Measurements from ENCODE around the gene GPATCH4.
"Not testable (repeated sequence)": the region's sequence is repeated elsewhere in the genome, so short reads cannot be mapped to it uniquely, and the experiment has no call there.

GPATCH4 gene

DNA sequence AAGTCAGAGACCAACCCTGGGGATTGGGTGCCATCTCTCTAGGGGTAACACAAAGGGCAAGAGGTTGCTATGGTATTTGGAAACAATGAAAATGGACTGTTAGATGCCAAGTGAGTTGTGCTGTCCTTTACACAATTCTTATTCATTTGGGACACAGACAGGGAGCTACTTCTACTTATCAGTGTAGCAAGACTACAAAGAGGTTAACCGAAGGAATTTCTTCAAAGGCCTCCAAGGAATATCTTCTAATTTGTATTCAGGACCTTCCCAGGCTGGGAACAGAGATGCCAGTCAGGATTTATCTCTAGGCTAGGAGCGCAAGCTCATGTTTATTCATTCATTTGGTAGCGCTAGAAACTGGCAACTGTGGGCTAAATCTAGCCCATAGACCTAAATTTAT lies 7.1 kb downstream of the GPATCH4 start:
- no peak for FAIRE-seq

DNA sequence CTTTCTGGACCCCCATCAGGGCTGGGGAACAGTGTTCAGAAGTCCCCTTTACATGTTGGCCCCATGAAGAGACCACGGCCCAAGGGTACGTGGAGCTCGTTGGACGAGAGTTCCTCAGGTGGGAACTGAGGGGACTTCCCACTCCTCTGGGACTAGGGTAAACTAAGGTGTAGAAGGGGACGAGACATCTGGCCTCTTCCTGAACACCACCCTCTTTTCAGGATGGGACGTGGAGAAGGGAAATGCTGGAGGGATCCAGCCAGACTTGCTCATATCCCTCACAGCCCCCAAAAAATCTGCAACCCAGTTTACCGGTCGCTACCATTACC lies 7.7 kb downstream of the GPATCH4 start:
- no peak for FAIRE-seq

DNA sequence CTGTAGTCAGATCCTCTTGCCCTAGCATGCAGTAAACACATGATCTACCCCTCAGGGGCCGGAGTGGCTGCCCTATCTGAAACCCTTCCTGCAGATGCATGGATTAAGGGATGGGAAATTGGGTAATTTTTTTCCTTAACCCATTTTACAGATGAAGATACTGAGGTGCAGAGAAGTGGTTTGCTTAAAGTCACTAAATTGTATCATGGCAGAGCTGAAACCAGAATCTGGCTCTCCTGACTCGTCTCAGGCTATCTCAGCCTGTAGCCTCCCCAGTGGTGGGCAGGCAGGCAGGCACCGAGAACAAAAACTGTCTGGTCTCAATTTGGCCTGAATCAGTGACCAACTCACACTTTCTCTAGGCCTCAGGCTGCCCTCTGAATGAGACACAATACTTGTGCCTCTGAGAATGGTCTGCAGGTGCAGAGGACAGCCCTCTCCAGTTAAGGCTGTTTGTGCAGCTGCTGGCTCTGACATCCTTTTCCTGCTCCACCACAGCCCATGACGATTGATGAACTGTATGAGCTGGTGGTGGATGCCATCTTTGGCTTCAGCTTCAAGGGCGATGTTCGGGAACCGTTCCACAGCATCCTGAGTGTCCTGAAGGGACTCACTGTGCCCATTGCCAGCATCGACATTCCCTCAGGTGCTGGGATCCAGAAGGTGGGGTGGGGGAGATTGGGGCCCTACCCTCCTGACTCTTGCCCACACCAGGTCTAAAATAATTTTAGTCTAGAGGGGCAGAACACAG lies 8.2 kb downstream of the GPATCH4 start:
- no peak for FAIRE-seq

DNA sequence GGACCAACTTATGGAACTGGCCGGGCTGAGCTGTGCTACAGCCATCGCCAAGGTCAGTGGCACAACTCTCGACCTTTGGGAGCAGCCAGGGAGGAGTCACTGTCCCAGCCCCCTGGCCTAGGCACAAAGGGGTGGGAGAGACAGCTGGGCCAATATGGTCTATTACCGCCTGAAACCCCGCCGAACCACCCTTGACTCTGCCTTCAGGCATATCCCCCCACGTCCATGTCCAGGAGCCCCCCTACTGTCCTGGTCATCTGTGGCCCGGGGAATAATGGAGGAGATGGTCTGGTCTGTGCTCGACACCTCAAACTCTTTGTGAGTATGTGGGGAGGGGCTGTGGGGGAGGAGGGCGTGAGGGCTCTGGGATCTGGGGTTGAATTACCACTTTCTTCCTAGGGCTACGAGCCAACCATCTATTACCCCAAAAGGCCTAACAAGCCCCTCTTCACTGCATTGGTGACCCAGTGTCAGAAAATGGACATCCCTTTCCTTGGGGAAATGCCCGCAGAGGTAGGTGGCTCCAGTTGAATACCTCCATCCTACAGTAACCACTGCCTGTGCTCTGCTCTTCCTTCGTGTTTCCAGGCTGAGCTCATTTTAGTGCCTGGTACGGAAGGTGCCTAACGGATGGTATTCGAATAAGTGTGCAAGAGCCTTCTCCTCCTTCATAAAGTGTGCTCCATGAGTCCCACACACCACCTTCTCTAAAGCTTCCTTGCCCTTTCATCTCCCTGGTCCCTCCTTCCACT lies 8.9 kb downstream of the GPATCH4 start:
- no peak for FAIRE-seq

DNA sequence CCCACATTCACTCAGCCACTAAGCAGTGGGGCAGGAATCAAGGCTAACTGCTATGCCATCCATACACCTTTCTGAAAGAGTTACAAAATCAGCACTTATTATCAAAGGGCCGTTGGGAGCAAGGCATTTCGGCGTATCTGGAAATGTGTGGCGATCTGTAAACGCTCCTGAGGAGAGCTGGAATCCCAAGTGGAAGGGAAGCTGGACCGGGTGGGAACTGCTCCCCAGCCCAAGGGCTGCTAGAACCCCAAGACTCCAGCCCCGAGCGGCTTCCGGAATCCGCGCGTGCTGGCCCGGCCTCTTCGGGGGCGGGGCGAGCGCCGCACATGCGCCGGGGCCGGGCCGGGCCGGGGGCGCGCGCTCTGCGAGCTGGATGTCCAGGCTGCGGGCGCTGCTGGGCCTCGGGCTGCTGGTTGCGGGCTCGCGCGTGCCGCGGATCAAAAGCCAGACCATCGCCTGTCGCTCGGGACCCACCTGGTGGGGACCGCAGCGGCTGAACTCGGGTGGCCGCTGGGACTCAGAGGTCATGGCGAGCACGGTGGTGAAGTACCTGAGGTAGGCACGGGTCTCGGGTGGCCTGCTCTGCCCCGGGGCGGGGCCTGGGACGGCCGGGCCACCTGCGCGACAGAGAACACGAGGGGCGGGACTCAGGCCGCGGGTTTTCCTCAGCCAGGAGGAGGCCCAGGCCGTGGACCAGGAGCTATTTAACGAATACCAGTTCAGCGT lies 9.7 kb downstream of the GPATCH4 start, which contains the start of gene NAXE:
Gene NAXE, plus strand, starts transcription at position 345 of the 726 bp plus-strand sequence. Its CDS starts 29 bp downstream, at position 374.
- no peak for FAIRE-seq

DNA sequence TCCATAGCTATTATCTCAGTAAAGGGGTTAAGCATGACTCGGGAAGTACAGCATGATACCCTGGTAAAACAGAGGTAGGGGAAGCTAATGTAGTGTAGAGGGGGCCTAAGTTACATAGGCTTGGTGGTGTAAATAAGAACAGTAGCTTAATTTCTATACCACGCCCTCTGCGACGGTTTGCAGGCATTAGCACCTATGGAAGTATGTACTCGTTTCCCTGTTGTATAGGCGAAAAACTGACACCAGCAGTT lies 10.2 kb downstream of the GPATCH4 start:
- FAIRE-seq, result no peak

DNA sequence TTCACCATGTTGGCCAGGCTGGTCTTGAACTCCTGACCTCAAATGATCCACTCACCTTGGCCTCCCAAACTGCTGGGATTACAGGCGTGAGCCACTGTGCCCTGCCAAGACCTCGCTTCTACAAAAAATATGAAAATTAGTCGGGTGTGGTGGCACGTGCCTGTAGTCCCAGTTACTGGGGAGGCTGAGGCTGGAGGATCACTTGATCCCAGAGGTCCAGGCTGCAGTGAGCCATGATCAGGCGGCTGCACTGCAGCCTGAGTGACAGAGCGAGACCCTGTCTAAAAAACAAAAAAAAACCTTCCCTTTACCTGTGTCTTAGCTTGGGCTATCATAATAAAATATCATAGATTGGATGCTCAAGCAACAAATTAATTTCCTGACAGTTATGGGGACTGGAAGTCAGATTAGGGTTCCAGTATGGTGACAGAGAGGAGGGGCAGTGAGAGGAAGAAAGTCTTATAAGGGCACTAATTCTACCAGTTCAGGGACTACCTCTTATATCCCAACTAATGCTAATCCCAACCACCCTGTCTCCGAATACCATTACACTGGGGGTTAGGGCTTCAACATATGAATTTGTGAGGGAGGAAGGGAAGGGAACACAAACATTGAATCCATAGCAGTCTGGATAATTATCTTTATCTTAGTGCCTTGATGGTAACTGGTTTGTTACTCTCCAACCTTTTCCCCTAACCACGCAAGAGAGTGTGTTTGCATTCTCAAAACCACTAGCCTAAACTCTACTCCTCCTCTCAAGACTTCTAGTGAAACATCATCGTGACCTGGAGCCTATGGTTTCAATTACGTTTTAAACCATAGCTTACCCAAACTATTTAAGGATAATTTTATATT lies 10.7 kb downstream of the GPATCH4 start:
- FAIRE-seq, result no peak

DNA sequence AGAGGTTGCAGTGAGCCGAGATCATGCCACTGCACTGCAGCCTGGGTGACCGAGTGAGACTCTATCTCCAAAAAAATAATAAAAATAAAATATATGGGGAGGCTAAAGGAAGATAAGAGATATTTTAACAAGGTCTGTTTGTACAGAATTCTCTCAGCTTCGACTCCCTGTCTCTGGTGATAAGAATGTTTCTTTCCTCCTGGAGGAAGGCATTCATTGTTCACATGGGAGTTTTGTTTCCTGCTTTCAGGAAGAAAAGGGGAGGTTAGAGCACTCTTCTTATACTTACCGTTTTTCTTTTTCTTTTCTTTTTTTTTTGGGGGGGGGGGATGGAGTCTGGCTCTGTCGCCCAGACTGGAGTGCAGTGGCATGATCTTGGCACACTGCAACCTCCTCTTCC lies 11.7 kb downstream of the GPATCH4 start:
- no peak for FAIRE-seq

DNA sequence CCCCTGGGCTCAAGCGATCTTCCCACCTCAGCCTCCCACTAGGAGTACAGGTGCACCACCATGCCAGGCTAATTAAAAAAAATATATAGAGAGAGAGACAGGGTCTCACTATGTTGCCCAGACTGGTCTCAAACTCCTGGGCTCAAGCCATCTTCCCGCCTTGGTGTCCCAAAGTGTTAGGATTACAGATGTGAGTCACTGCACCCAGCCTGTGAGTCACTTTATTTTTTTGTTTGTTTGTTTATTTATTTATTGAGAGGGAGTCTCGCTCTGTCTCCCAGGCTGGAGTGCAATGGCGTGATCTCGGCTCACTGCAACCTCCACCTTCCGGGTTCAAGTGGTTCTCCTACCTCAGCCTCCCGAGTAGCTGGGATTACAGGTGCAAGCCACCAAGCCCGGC lies 13.4 kb downstream of the GPATCH4 start:
- FAIRE-seq, result not testable (repeated sequence)

DNA sequence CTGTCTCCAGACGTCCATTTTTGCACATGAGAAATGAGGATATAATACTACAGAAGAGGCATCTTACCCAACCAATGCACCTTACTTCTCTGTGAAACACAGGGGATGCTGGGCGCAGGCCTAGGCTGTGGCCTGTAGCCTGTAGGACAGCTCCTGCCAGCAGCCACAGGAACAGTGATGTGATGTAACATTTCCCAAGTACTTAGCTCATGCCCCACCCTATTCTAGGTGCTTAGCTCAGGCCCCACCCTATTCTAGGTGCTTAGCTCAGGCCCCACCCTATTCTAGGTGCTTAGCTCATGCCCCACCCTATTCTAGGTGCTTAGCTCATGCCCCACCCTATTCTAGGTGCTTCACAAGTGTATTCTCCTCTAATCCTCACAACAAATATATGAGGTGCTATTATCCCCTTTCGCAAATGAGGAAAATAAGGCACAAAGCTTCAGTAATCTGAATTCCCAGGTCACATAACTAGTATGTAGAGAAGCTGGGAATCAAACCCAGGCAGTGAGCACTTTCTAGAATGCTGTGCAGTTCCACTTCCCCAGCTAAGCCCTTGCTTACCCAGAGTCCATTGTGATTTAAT lies 14.3 kb downstream of the GPATCH4 start:
- no peak for FAIRE-seq

DNA sequence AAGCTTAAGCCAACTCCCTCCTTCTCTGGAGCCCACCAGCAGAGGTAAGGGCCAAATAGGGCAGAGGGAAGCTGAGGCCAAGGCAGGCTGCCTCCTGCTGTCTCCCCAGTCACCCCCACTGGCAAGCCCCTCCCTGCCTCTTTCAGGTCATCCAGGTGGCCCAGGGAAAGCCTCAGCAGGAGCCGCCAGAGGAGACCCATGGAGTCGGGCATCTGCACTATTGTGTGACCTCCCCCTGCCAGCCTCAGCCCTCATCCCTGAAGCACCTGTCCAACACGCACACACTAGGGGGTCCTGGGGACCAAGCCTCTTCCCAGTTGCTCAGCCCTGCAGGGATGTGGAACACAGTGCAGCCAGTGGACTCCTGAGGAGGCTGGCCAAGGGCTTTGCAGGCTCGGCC lies 15.0 kb downstream of the GPATCH4 start:
- no peak for FAIRE-seq

DNA sequence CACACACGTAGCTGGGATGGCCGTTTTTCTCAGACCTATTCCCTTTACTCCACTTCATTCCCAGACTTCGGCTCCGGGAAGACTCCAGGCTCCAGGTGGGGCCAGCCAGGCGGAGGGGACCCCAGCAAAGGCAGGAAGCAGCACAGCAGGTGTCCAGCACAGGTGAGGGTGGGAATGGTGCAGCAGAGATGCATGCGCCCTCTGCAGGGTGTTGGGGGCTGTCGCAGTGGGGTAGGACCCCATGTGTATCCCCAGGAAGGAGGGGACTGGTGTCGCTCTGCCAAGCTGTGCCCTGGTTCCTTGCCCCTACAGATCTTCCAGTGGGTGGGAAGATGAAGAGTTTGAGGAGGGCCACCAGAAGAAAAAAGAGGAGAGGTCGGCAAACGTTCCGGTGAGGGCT lies 16.5 kb downstream of the GPATCH4 start:
- no peak for FAIRE-seq

DNA sequence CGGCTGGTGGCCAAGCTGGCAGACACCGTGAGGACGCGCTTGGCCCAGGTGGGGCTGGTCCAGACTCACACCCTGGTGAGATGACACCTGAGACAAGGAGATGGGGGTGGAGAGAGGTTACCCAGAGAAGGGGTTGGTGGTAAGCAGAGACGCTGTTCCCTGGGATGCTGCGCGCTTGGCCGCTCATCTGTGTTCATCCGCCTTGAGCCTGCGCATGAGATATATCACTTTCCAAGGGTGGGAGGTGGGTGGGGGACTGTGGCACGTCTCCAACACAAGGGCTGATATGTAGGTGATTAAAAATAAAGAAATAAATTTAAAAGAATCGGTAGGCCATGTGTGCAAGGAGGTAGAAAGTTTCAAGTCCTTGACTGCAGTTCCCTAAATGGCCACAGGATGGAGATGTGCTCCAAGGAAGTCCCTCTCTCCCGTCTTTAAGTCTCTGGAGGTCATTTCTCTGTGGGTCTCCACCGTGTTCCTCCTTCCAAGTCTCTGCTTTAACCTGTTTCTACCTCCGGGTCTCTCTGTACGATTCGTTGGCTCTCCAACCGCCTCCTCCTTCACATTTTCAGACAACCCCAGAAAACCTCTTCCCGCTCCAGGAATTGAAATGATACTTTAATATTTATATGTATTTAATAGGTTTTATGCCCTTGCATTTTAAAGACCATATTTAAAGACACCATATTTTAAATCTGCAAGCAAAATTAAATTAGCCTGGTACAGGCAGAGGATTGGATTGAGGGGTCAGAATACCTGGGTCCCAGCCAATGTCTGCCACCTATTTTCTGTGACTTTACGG lies 17.3 kb downstream of the GPATCH4 start:
- peak; percentile 88 for FAIRE-seq

DNA sequence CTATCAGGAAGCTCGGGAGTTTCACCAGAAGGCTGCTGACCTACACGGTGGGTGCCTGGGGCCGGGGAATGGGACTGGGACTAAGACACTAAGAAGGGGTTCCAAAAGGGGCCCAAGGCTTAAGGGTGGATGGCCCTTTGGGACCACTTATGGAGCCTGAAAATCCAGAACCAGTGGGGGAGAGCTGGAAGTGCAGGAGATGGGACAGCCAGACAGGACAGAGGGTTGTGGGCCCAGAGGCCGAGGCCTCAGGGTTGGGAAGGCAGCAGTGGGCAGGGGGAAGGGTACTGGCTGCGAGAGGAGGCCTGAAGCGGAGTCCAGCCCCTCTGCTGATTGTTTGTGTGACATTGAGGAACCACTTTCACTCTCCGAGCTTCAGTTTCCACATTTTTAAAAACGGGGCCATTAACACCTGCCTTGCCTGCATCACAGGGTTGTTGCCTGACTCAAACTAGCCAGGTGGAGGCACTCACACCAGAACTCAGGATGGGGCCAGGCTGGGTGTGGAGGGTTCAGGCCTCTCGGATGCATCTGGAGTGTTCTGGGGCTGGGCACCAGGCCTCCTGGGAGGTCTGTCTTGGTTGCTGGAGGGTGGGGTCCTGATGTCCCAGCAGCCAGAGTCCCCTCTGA lies 18.8 kb downstream of the GPATCH4 start:
- no peak for FAIRE-seq

DNA sequence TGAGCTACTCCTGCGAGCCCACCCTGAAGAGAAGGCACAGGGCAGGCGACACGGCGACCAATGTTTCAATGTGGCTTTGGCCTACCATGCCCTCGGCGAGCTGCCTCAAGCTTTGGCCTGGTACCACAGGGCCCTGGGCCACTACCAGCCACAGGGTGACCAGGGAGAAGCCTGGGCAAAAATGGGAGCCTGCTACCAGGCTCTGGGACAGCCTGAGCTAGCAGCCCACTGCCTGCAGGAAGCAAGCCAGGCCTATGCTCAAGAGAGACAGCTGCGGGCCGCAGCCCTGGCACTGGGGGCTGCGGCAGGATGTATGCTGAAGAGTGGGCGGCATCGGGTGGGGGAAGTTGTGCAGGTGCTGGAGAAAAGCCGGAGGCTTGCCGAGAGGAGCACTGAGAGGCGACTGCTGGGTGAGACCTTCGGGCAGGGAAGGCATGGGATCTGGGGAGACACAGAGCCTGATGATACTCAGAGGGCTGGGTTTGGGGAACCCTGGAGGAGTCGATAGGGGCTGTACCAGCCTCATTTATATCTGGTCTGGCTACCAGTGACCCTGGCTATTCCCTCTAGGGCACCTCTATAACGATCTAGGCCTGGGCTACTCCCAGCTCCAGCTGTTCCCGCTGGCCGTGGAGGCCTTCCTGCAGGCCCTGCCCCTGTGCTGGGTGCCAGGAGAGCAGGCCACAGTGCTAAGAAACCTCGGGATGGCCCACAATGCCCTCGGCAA lies 19.5 kb downstream of the GPATCH4 start:
- no peak for FAIRE-seq

DNA sequence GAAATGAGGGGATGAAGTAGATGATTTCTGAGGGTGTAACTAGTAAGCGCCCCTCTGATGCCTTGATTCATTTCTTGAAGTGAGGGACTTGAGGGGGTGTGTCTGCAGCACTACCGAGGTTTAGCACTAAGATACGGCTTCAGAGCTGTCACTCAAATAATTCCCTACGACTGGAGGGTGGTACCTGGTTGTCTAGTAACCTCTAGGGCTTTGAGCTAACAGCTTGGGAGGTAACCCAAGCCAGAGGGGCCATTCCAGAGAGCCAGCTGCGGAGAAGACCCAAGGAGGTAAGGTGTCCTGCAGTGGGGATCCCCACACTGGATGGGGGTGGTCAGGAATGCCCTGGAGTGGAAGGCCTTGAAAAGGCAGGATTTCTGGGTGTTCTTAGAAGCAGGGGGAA lies 21.8 kb downstream of the GPATCH4 start, which contains the start of gene TTC24:
Gene TTC24, plus strand, starts transcription at position 252 of the 400 bp plus-strand sequence. CDS start 1,642 bp downstream, outside the sequence.
- FAIRE-seq, result no peak

DNA sequence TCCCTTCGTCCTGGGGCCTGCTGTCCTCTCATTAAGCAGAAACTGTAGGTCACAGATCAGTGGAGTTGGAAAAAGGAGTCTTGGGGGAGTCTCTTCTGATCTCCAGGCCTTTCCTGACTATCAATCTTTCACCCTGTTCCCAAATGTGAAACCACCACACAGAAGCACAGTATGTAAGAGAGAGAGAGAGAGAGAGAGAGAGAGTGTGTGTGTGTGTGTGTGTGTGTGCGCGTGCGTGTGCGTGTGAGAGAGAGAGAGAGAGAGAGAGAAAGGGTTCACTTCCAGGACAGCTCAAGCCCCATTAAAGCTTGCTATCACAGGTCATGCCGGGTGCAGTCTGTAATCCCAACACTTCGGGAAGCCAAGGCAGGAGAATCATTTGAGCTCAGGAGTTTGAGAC lies 23.2 kb downstream of the GPATCH4 start:
- no peak for FAIRE-seq

DNA sequence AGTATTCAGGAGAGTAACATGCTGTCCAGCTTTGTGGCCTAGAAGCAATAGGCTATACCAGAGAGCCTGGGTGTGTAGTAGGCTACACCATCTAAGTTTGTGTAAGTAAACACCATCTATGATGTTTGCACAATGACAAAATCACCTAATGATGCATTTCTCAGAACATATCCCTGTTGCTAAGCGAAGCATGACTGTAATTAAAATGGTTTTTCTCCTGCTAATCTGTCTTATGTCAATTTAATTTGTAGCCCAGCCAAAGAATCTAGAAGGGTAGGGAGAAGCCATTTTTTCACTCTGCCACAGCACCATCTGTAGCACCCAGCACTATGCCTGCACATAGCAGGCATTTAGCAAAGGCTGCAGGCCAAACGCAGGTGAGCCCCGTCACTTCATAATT lies 23.7 kb downstream of the GPATCH4 start:
- FAIRE-seq, result no peak

DNA sequence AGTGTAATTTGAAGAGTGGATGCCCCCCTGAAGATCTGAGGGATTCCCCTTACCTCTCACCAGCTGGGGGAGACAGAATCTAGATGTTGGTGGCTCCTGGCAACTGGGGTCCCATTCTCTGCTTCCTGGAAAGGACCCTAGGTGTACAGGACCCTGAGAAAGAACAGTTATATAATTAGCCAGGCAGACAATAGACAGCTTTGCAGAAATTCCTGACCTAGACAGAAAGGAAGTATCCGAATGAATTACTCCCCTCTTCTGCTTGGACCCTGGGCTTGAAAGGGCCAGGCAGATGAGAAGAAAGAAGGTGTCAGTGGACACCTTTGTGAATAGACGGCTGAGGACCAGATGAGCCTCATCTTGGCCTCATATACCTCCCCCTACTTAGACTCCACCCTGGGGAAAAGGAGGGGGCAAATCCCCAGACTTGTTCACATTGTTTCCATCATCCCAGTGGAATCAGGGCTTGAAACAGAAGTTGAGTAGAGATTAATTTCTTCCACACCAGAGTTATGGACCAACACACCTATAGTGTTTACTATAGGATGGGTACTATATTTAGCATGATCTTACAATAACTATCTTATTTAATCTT lies 27.1 kb downstream of the GPATCH4 start:
- FAIRE-seq, result no peak

DNA sequence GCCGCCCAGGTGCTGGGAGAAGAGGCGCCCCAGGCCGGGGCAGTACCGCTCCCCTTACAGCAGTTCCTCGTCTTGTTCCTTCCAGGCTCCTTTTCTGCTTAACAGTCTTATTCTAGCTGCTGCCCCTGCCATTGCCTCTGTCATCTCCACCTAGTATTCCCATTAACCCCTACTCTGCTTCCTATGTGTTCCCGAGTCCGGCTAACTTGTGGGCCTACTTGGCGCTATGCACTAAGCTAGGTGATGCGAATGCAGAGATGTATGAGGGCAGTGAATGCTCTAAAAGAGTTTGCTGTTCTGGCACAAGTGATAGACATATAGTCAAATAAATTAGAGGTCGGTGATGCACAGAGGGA lies 28.6 kb downstream of the GPATCH4 start:
- FAIRE-seq, result no peak

All from G401.6 (cell line).